Neural cell (in vitro differentiated cells): ENCODE measurements around the gene SLCO3A1.

ENCODE experiments used
- POLR2AphosphoS5 ChIP-seq: IDR thresholded peaks from 2 replicates; pipeline ENCODE4 v1.6.1; 2012
- TF ChIP-seq, protein P1 (sequence below): IDR thresholded peaks from 2 replicates; pipeline ENCODE4 v1.6.1; 2012; ENCODE audit warnings: borderline replicate concordance
- TF ChIP-seq, protein P2 (sequence below): fragments of 450-650 bp; IDR thresholded peaks from 2 replicates; pipeline ENCODE4 v1.5.1; 2014; ENCODE audit warnings: antibody characterized with exemption, mild to moderate bottlenecking, moderate library complexity; ENCODE audit not compliant: poor library complexity, severe bottlenecking

DNA sequence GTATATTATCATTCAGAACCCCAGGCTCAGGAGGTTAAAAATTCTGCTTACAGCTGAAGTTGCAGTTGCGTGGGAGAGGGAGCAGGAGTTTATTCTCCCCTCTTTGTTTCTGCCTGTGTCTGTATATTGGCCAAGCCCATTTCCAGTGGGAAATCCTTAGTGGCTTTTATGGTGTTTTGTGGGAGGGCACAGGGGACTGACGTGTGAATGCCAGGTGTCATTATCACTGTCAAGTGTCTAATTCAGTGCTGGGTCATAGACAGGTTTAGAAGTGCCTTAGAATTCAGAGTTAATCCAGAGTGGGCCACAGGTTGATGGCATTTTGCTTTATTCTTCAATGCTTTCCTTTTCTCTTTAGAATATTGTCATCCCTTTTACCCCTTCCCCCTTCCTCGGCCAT lies 33.4 kb downstream of the SLCO3A1 start:
- TF ChIP-seq, protein P1, sequence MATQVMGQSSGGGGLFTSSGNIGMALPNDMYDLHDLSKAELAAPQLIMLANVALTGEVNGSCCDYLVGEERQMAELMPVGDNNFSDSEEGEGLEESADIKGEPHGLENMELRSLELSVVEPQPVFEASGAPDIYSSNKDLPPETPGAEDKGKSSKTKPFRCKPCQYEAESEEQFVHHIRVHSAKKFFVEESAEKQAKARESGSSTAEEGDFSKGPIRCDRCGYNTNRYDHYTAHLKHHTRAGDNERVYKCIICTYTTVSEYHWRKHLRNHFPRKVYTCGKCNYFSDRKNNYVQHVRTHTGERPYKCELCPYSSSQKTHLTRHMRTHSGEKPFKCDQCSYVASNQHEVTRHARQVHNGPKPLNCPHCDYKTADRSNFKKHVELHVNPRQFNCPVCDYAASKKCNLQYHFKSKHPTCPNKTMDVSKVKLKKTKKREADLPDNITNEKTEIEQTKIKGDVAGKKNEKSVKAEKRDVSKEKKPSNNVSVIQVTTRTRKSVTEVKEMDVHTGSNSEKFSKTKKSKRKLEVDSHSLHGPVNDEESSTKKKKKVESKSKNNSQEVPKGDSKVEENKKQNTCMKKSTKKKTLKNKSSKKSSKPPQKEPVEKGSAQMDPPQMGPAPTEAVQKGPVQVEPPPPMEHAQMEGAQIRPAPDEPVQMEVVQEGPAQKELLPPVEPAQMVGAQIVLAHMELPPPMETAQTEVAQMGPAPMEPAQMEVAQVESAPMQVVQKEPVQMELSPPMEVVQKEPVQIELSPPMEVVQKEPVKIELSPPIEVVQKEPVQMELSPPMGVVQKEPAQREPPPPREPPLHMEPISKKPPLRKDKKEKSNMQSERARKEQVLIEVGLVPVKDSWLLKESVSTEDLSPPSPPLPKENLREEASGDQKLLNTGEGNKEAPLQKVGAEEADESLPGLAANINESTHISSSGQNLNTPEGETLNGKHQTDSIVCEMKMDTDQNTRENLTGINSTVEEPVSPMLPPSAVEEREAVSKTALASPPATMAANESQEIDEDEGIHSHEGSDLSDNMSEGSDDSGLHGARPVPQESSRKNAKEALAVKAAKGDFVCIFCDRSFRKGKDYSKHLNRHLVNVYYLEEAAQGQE = no peak
- TF ChIP-seq POLR2AphosphoS5 = no peak
- TF ChIP-seq, protein P2, sequence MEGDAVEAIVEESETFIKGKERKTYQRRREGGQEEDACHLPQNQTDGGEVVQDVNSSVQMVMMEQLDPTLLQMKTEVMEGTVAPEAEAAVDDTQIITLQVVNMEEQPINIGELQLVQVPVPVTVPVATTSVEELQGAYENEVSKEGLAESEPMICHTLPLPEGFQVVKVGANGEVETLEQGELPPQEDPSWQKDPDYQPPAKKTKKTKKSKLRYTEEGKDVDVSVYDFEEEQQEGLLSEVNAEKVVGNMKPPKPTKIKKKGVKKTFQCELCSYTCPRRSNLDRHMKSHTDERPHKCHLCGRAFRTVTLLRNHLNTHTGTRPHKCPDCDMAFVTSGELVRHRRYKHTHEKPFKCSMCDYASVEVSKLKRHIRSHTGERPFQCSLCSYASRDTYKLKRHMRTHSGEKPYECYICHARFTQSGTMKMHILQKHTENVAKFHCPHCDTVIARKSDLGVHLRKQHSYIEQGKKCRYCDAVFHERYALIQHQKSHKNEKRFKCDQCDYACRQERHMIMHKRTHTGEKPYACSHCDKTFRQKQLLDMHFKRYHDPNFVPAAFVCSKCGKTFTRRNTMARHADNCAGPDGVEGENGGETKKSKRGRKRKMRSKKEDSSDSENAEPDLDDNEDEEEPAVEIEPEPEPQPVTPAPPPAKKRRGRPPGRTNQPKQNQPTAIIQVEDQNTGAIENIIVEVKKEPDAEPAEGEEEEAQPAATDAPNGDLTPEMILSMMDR = no peak
